Thymus (tissue), 11 donors: Measurements from ENCODE around the gene SUGCT. TPM values are rescaled to one million over a fixed set of nuclear protein-coding genes. Genes with fewer than 3 reads are reported as not detected.

ENCODE experiments used
- DNase-seq, 9 donors: peaks; one replicate each; pipeline ENCODE4 v3.0.0-alpha.2; 2013; ENCODE audit warnings: low spot score in 9 of 9, low read depth in 6 of 9, missing footprints in 1 of 9
- H3K27ac ChIP-seq, 2 donors: one replicate each; pipeline ENCODE4 v1.5.1; 2013; ENCODE audit warnings: control low read depth in 1 of 2, low read depth in 1 of 2, low read length in 1 of 2, mild to moderate bottlenecking in 1 of 2, moderate library complexity in 1 of 2
- H3K27me3 ChIP-seq, 2 donors: one replicate each; pipeline ENCODE4 v1.5.1; 2013; ENCODE audit warnings: low read length in 1 of 2; ENCODE audit not compliant: control insufficient read depth in 2 of 2, insufficient read depth in 1 of 2
- H3K36me3 ChIP-seq, 2 donors: one replicate each; pipeline ENCODE4 v1.5.1; 2013; ENCODE audit warnings: low read length in 1 of 2, mild to moderate bottlenecking in 1 of 2, moderate library complexity in 1 of 2; ENCODE audit not compliant: control insufficient read depth in 2 of 2, insufficient read depth in 2 of 2
- H3K4me1 ChIP-seq, 2 donors: one replicate each; pipeline ENCODE4 v1.5.1; 2013; ENCODE audit warnings: low read length in 2 of 2; ENCODE audit not compliant: control insufficient read depth in 2 of 2, insufficient read depth in 2 of 2
- H3K4me3 ChIP-seq, 2 donors: one replicate each; pipeline ENCODE4 v1.5.1; 2013; ENCODE audit warnings: low read length in 2 of 2, control low read depth in 1 of 2, mild to moderate bottlenecking in 1 of 2
- H3K9me3 ChIP-seq, 2 donors: one replicate each; pipeline ENCODE4 v1.5.1; 2013; ENCODE audit warnings: low read length in 1 of 2, mild to moderate bottlenecking in 1 of 2; ENCODE audit not compliant: control insufficient read depth in 2 of 2, insufficient read depth in 1 of 2
- WGBS: extraction: QIAGEN DNeasy Blood & Tissue Kit; methylation state at CpG from one replicate; pipeline ENCODE4 v1.1.7; 2013; 5-methylcytosine and 5-hydroxymethylcytosine counted together
- polyA plus RNA-seq: library from polyadenylated mRNA; stranded (reverse); fragments of 200-250 nt; gene quantifications from one replicate; pipeline ENCODE4 v1.2.3, GENCODE V29; 2013
- total RNA-seq: library from RNA; stranded (reverse); fragments of 120-200 nt; gene quantifications from one replicate; pipeline ENCODE4 v1.2.4, GENCODE V29; 2013
- donor health status: healthy.

SUGCT gene
- total and polyA plus RNA-seq, 2 donors = 1.6 to 5.5 TPM

DNA sequence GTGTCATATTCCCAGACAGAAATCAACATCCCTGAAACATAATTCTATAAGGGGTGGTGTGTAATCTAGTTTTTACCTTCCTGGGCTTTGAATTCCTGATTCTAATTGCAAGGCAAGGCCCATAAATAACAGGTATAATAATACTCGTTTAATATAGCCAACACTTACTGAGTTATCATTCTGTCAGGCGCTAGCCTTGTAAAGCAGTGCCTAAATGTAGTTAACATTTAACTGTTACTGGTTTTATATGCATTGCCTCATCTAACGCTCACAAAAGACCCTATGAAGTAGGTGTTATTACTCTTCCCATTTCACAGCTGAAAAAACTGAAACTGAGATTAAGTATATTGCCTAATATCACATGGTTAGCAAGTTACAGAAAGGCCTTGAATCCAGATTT, 772.5 kb downstream of the SUGCT start:
- Histone ChIP-seq H3K27me3 (no peaks in the 10 kb centered on the region), H3K27ac (no peak overlapping the region), H3K36me3 (no peaks in the 10 kb centered on the region), H3K4me1 (no peaks in the 10 kb centered on the region), H3K4me3 (no peak overlapping the region), H3K9me3 (no peaks in the 10 kb centered on the region)
- WGBS = 96% methylated on average over 3 of the region's 3 CpGs
- DNase-seq = no peak

DNA sequence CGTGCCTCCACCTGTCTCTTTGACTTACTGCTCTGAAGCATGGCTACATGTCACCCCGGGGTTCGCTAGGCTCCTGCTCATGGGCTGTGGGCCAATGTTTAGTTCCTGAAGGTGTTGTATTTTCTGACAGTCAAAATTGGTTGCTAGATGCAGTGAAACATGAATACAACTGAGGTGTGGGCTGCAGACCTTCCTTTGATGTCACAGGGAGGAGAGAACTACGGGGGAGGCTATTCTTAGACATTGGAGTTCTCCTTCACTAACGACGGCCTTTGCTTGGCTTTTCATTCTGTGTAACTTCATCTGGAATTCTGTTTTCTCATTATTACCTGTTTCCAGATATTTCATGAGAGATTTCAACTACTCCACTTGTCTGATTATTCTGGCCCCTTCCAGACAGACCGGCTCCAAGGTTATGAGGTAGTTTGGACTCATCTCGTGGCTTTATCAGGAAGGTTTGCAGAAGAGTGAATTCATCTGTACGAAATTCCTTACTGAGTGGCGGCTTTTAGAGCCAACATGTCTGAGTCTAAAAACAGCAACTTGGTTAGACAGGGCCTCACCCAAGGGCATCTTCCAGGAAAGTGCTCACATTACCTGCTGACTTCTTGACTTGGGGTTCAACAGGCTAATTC, 774.7 kb downstream of the SUGCT start:
- no peak for DNase-seq
- no peaks in the 10 kb centered on the region for H3K9me3 ChIP-seq
- no peaks in the 10 kb centered on the region for H3K27me3 ChIP-seq
- H3K27ac ChIP-seq = no peak overlapping the region
- no peak overlapping the region for H3K4me3 ChIP-seq
- H3K4me1 ChIP-seq = no peaks in the 10 kb centered on the region
- WGBS = 92% methylated on average over 10 of the region's 10 CpGs
- H3K36me3 ChIP-seq = no peaks in the 10 kb centered on the region

Other genes starting within 250 kb of the SUGCT start
- 48.3 TPM for gene CDK13, start 184.7 kb upstream of the SUGCT start, total RNA-seq
- gene CDK13, start 184.7 kb upstream of the SUGCT start, polyA plus RNA-seq = 40.4 TPM
- gene MPLKIP, start 383 bp upstream of the SUGCT start, total RNA-seq = 33.6 TPM
- 66.4 TPM for gene MPLKIP, start 383 bp upstream of the SUGCT start, polyA plus RNA-seq